ENCODE measurements around the gene C9orf72. TPM values are rescaled to one million over a fixed set of nuclear protein-coding genes. Genes with fewer than 3 reads are reported as not detected.

C9orf72 gene
- total and polyA plus RNA-seq, 7 donors, result 10.5 to 26.8 (median 19.4) TPM

DNA sequence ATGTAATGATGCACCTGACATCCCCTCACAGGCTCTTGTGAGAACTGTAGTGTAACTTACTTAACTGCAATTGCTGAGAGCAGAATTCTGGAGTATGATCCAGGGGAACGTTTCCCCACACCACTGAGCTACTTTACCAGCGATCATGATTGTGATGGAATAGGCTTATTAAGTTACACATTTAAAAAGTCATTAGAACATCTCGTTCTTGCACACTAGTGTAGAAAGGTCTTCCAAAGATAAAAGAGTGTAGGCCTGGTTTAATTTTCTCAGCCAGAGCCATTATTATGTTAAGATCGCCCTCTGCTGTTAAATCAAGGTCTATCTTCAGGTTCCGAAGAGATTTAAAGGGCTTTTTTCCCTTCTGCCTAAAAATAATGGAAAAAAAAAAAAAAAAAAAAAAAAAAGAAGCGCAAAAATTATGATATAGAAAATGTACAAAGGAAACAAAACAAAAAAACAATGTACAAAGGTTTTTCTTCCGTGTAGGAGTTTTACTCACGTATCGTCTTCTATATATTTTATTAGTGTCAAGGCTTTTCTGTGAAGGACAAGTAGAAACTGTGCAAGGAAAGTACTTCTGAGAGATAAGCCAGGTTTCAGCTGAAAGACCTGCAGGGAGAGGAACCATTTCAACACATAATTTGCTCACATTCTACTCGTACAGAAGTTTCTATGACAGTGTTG lies 25.1 kb downstream of the C9orf72 start:
- H3K4me1 ChIP-seq, result peaks cover 27% of the 10 kb centered on the region
- 37 to 46% (median 41%) methylated on average over 10 of the region's 10 CpGs for WGBS, 3 donors
- H3K9me3 ChIP-seq, result no peaks in the 10 kb centered on the region
- peak; percentile 79 to 90 (median 86) for ATAC-seq
- intact Hi-C loops (cut with DNase I), result loop anchor here in 1 of 2 donors (1.0 kb wide), 1 partner anchor 215 kb away; no protein-coding TSS in a partner anchor
- no peak overlapping the region for H3K4me3 ChIP-seq
- H3K27ac ChIP-seq, result peak overlapping the region; percentile 24
- TF ChIP-seq, protein P1, sequence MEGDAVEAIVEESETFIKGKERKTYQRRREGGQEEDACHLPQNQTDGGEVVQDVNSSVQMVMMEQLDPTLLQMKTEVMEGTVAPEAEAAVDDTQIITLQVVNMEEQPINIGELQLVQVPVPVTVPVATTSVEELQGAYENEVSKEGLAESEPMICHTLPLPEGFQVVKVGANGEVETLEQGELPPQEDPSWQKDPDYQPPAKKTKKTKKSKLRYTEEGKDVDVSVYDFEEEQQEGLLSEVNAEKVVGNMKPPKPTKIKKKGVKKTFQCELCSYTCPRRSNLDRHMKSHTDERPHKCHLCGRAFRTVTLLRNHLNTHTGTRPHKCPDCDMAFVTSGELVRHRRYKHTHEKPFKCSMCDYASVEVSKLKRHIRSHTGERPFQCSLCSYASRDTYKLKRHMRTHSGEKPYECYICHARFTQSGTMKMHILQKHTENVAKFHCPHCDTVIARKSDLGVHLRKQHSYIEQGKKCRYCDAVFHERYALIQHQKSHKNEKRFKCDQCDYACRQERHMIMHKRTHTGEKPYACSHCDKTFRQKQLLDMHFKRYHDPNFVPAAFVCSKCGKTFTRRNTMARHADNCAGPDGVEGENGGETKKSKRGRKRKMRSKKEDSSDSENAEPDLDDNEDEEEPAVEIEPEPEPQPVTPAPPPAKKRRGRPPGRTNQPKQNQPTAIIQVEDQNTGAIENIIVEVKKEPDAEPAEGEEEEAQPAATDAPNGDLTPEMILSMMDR (IDR thresholded peaks at IDR 0.05), result peak; percentile 52
- H3K27me3 ChIP-seq (ENCODE audit: insufficient read depth in 3 of 3, low read length in 2 of 3), result no peaks in the 10 kb centered on the region
- H3K36me3 ChIP-seq (ENCODE audit: insufficient read depth in 1 of 2, low read depth in 1 of 2), result peaks cover 2 to 49% of the 10 kb centered on the region in 2 donors
- no peak for DNase-seq

DNA sequence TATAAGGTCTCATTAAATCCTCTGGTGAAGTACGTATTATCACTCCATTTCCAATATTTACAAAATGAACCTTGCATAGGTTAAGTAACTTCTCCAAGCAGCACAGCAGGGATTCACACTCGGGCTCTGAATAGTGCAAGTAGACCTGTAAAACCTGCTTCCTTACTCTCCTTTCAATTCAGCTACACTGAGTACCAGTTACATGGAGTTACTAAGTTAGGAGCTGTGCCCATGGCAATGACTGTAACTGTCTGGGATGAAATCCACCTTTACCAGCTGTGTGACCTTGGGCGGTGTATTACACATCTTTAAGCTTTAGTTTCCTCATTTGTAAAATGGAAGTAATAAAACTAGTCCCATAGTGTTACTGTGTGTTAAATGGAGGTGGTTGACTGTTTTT lies 27.8 kb downstream of the C9orf72 start:
- Histone ChIP-seq H3K4me1 (peaks cover 54% of the 10 kb centered on the region), H3K27me3 (ENCODE audit: insufficient read depth in 3 of 3, low read length in 2 of 3) (no peaks in the 10 kb centered on the region), H3K36me3 (ENCODE audit: insufficient read depth in 1 of 2, low read depth in 1 of 2) (peaks cover 2 to 22% of the 10 kb centered on the region in 2 donors), H3K4me3 (no peak overlapping the region), H3K27ac (peak overlapping the region; percentile 54), H3K9me3 (no peaks in the 10 kb centered on the region)
- peak; percentile 58 to 82 (median 80) for ATAC-seq
- 41 to 75% (median 47%) methylated on average over 3 of the region's 3 CpGs for WGBS, 3 donors
- no peak for DNase-seq
- intact Hi-C loops (cut with DNase I), result loop anchor here in 1 of 2 donors (1.0 kb wide), 1 partner anchor 26 kb away; no protein-coding TSS in a partner anchor
- TF ChIP-seq, protein P1 (IDR thresholded peaks at IDR 0.05), result no peak

DNA sequence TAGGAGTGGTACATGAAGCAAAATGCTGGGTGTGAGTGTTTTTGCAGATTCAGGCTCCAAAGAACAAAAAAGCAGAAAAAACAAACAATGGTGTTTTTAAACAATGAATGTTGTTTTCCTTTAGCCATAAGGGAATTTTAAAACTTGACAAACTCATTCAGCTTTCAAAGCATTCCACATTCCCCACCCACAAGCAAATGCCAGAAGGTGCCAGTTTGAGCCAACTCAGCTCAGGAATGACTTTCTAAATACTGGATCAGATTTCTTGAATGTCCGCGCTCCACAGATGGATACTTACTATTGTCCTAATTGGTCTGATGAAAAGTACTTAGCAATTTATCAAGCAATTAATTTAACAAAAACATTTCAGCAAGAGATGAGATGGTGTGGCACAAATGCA lies 30.8 kb downstream of the C9orf72 start:
- ATAC-seq (no peak), DNase-seq (no peak)
- TF ChIP-seq, protein P1 (IDR thresholded peaks at IDR 0.05), result no peak
- Histone ChIP-seq H3K27me3 (ENCODE audit: insufficient read depth in 3 of 3, low read length in 2 of 3) (no peaks in the 10 kb centered on the region), H3K4me1 (peaks cover 73% of the 10 kb centered on the region), H3K27ac (peak overlapping the region; percentile 92), H3K36me3 (ENCODE audit: insufficient read depth in 1 of 2, low read depth in 1 of 2) (peaks cover 0 to 5% of the 10 kb centered on the region in 2 donors), H3K4me3 (no peak overlapping the region), H3K9me3 (no peaks in the 10 kb centered on the region)
- 24 to 38% (median 37%) methylated on average over 2 of the region's 2 CpGs for WGBS, 3 donors
- intact Hi-C loops (cut with DNase I), result loop anchor here in 1 of 2 donors (2.0 kb wide), 1 partner anchor 16 kb away; no protein-coding TSS in a partner anchor

DNA sequence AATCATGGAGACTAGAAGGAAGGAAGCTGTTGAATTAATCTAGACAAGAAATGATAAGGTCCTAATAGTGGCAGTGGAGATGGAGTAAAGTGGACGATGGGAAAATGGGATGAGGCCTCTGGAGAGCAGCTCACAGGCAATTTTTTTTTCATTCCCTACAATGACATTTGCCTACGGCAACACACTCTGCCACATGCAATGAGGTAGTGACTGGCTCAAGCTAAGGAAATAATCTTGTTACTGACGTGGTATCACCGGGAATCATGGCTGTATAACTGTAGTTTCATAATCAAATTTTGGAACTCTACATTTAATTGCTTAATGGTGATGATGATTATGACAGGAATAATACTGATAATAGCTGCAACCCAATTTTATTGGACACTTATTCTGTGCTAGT lies 31.5 kb downstream of the C9orf72 start:
- Histone ChIP-seq H3K36me3 (ENCODE audit: insufficient read depth in 1 of 2, low read depth in 1 of 2) (peaks cover 0 to 4% of the 10 kb centered on the region in 2 donors), H3K9me3 (no peaks in the 10 kb centered on the region), H3K4me1 (peaks cover 67% of the 10 kb centered on the region), H3K27me3 (ENCODE audit: insufficient read depth in 3 of 3, low read length in 2 of 3) (no peaks in the 10 kb centered on the region), H3K27ac (peak overlapping the region; percentile 92), H3K4me3 (no peak overlapping the region)
- TF ChIP-seq, protein P1 (IDR thresholded peaks at IDR 0.05), result no peak
- intact Hi-C loops (cut with DNase I), result loop anchor here in 1 of 2 donors (2.0 kb wide), 1 partner anchor 15 kb away; no protein-coding TSS in a partner anchor
- 56 to 93% (median 85%) methylated on average over 4 of the region's 4 CpGs for WGBS, 3 donors
- DNase-seq (no peak), ATAC-seq (peak in 1 of 4 donors; percentile 27)

All from psoas muscle (tissue), 8 donors.